Measurements from ENCODE around the gene LHX6. TPM values are rescaled to one million over a fixed set of nuclear protein-coding genes. Genes with fewer than 3 reads are reported as not detected.

The LHX6 gene
- total RNA-seq, 1 experiment from 2014 or later = 1.5 TPM

DNA sequence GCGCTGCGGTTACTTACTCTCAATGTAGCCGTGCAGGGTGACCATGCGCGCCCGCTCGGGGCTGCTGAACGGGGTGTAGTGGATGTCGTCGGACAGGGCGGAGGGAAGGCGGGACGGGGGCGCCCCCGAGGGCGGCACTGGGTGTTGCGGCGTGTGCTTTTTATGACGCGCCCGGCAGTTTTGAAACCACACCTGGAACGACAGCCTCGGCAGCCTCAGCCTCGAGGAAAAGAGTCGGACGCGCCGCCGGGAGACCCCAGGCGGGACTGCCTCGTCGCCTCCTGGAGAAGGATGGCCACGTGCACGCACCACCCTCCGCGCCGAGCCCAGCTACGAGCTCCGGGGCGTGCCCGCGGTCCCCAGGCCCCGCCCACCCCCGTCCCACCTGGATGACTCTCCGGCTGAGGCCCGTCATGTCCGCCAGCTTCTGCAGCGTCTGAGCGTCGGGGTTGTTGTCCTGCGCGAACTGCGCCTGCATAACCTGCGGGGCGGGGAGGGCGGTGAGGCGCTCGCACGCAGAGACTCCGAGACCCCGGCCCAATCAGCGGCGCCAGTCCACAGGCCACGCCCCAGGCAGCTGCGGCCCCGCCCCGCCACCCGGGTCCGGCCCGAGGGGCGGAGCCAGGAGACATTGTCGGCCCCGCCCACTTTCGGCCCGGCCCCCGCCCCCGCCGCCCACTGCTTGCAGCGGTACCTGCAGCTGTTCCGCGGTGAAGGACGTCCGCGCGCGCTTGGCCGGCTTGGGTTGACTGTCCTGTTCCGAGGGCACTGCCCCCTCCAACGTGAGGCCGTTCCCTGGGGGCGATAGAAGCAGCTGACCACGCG is 15.0 kb downstream of the LHX6 start (continued):
- TF ChIP-seq NFYB (CRISPR knock-in tag; conservative IDR thresholded peaks at IDR 0.05; ENCODE audit: low read depth) (peak; percentile 45; the same call in 1 of the 2 replicates), HMGA2 (CRISPR knock-in tag; IDR thresholded peaks at IDR 0.05) (no peak), ATF3 (CRISPR knock-in tag; conservative IDR thresholded peaks at IDR 0.05) (no peak; the same call in 1 of the 2 replicates), MLX (CRISPR knock-in tag; IDR thresholded peaks at IDR 0.05) (0 out of 2 replicates have a peak, but pooled peaks have one; percentile 65), ZNF396 (CRISPR knock-in tag; IDR thresholded peaks at IDR 0.05; ENCODE audit: borderline replicate concordance) (no peak), TEAD1 (CRISPR knock-in tag; IDR thresholded peaks at IDR 0.05) (peak; percentile 93), E2F4 (CRISPR knock-in tag; IDR thresholded peaks at IDR 0.05; ENCODE audit: borderline replicate concordance, low read depth) (peak; percentile 74; the same call in 1 of the 2 replicates), FOXK1 (CRISPR knock-in tag; IDR thresholded peaks at IDR 0.05) (peak; percentile 87), SMAD3 (CRISPR knock-in tag; IDR thresholded peaks at IDR 0.05; ENCODE audit: borderline replicate concordance) (peak; percentile 27; the same call in 1 of the 2 replicates), ATF1 (CRISPR knock-in tag; IDR thresholded peaks at IDR 0.05) (no peak), SMAD4 (CRISPR knock-in tag; IDR thresholded peaks at IDR 0.05) (no peak), OVOL2 (CRISPR knock-in tag; IDR thresholded peaks at IDR 0.05; ENCODE audit: borderline replicate concordance) (no peak), ZNF416 (CRISPR knock-in tag; IDR thresholded peaks at IDR 0.05) (no peak), ZNF219 (CRISPR knock-in tag; IDR thresholded peaks at IDR 0.05; ENCODE audit: borderline replicate concordance) (0 out of 2 replicates have a peak, but pooled peaks have one; percentile 62), ATF2 (CRISPR knock-in tag; IDR thresholded peaks at IDR 0.05; ENCODE audit: borderline replicate concordance, low read depth) (no peak), NR1H2 (CRISPR knock-in tag; IDR thresholded peaks at IDR 0.05) (no peak), KAT7 (CRISPR knock-in tag; IDR thresholded peaks at IDR 0.05; ENCODE audit: borderline replicate concordance) (peak; percentile 97; the same call in 1 of the 2 replicates)
- TF ChIP-seq, protein P1, sequence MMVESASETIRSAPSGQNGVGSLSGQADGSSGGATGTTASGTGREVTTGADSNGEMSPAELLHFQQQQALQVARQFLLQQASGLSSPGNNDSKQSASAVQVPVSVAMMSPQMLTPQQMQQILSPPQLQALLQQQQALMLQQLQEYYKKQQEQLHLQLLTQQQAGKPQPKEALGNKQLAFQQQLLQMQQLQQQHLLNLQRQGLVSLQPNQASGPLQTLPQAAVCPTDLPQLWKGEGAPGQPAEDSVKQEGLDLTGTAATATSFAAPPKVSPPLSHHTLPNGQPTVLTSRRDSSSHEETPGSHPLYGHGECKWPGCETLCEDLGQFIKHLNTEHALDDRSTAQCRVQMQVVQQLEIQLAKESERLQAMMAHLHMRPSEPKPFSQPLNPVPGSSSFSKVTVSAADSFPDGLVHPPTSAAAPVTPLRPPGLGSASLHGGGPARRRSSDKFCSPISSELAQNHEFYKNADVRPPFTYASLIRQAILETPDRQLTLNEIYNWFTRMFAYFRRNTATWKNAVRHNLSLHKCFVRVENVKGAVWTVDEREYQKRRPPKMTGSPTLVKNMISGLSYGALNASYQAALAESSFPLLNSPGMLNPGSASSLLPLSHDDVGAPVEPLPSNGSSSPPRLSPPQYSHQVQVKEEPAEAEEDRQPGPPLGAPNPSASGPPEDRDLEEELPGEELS (CRISPR knock-in tag; IDR thresholded peaks at IDR 0.05) = peak; percentile 94; the same call in 1 of the 2 replicates
- TF ChIP-seq, protein P2, sequence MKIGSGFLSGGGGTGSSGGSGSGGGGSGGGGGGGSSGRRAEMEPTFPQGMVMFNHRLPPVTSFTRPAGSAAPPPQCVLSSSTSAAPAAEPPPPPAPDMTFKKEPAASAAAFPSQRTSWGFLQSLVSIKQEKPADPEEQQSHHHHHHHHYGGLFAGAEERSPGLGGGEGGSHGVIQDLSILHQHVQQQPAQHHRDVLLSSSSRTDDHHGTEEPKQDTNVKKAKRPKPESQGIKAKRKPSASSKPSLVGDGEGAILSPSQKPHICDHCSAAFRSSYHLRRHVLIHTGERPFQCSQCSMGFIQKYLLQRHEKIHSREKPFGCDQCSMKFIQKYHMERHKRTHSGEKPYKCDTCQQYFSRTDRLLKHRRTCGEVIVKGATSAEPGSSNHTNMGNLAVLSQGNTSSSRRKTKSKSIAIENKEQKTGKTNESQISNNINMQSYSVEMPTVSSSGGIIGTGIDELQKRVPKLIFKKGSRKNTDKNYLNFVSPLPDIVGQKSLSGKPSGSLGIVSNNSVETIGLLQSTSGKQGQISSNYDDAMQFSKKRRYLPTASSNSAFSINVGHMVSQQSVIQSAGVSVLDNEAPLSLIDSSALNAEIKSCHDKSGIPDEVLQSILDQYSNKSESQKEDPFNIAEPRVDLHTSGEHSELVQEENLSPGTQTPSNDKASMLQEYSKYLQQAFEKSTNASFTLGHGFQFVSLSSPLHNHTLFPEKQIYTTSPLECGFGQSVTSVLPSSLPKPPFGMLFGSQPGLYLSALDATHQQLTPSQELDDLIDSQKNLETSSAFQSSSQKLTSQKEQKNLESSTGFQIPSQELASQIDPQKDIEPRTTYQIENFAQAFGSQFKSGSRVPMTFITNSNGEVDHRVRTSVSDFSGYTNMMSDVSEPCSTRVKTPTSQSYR (CRISPR knock-in tag; IDR thresholded peaks at IDR 0.05) = peak; percentile 94
- TF ChIP-seq, protein P3, sequence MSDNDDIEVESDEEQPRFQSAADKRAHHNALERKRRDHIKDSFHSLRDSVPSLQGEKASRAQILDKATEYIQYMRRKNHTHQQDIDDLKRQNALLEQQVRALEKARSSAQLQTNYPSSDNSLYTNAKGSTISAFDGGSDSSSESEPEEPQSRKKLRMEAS (CRISPR knock-in tag; IDR thresholded peaks at IDR 0.05) = peak; percentile 99
- TF ChIP-seq, protein P4, sequence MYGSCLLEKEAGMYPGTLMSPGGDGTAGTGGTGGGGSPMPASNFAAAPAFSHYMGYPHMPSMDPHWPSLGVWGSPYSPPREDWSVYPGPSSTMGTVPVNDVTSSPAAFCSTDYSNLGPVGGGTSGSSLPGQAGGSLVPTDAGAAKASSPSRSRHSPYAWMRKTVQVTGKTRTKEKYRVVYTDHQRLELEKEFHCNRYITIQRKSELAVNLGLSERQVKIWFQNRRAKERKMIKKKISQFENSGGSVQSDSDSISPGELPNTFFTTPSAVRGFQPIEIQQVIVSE (CRISPR knock-in tag; IDR thresholded peaks at IDR 0.05; ENCODE audit: borderline replicate concordance) = no peak
- TF ChIP-seq, protein P5, sequence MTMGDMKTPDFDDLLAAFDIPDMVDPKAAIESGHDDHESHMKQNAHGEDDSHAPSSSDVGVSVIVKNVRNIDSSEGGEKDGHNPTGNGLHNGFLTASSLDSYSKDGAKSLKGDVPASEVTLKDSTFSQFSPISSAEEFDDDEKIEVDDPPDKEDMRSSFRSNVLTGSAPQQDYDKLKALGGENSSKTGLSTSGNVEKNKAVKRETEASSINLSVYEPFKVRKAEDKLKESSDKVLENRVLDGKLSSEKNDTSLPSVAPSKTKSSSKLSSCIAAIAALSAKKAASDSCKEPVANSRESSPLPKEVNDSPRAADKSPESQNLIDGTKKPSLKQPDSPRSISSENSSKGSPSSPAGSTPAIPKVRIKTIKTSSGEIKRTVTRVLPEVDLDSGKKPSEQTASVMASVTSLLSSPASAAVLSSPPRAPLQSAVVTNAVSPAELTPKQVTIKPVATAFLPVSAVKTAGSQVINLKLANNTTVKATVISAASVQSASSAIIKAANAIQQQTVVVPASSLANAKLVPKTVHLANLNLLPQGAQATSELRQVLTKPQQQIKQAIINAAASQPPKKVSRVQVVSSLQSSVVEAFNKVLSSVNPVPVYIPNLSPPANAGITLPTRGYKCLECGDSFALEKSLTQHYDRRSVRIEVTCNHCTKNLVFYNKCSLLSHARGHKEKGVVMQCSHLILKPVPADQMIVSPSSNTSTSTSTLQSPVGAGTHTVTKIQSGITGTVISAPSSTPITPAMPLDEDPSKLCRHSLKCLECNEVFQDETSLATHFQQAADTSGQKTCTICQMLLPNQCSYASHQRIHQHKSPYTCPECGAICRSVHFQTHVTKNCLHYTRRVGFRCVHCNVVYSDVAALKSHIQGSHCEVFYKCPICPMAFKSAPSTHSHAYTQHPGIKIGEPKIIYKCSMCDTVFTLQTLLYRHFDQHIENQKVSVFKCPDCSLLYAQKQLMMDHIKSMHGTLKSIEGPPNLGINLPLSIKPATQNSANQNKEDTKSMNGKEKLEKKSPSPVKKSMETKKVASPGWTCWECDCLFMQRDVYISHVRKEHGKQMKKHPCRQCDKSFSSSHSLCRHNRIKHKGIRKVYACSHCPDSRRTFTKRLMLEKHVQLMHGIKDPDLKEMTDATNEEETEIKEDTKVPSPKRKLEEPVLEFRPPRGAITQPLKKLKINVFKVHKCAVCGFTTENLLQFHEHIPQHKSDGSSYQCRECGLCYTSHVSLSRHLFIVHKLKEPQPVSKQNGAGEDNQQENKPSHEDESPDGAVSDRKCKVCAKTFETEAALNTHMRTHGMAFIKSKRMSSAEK (CRISPR knock-in tag; IDR thresholded peaks at IDR 0.05; ENCODE audit: borderline replicate concordance) = no peak

Data from WTC11 (cell line).